ENCODE measurements around the gene PTPRR.

Gene PTPRR

DNA sequence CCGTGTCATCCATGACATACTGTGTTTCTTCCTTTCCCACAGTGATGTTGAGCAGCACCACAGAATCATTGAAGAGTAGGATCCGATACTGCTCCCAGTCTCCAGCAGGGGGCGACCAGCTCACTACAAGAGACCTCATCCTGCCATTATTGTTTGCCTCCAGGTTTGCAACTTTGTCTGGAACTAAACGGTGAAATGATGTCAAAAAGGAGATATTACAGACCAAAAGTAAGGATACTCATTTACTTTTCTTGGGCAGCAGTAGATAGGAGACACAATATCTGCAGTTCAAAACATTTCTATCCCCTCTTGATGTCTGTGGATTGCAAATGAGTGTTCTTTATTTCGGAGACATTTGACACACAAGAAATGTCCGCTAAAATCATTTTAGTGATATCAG, 330.5 kb downstream of the PTPRR start:
- Histone ChIP-seq H3K9ac (ENCODE audit: low read depth, low read length) (no peak overlapping the region), H3K9me3 (ENCODE audit: control insufficient read depth, insufficient read depth, low read length) (peaks cover 4% of the 10 kb centered on the region; the same call in 1 of the 2 replicates), H3K4me1 (ENCODE audit: insufficient read depth, low read length) (no peaks in the 10 kb centered on the region), H3K36me3 (ENCODE audit: insufficient read depth, low read length) (no peaks in the 10 kb centered on the region)
